ENCODE data around the gene C1QTNF6. TPM values are rescaled to one million over a fixed set of nuclear protein-coding genes. Genes with fewer than 3 reads are reported as not detected.

Gene C1QTNF6
- total RNA-seq, 1 donor from 2014 or later, result 23.2 TPM

DNA sequence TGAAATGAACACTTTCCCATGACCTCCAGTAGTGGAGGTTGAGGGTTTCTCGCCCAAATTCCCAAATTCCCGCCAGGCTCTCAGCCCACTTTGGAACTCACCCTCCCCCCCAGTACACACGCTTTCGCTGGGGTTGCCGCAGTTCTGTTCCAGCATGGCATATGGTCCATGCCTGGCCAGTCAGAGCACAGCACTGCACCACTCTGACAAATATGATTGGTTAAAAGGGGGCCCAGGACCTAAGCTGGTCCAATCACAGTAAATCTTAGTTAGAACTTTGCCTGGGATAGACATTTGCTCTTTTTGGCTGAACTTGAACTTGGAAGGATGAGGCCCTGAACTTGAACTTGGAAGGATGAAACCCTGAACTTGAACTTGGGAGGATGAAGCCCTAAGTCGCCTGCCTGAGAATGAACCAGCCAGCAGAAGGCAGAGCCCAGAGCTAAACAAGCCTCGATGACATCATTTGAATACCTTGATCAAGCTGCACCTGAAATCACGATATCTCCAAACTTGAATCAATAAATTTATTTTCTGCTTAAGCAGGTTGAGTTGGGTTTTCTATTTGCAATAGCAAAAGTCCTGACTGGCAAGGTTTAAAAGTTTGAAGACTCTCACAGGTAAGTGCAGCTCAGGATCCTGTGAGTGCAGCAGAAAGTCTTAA lies 36.8 kb upstream of the C1QTNF6 start:
- TF ChIP-seq CTCF (conservative IDR thresholded peaks at IDR 0.05), result no peak
- Mint-ChIP-seq H3K9me3 (peaks cover 5% of the 10 kb centered on the region), H3K4me1 (ENCODE audit: unreplicated experiment) (no peaks in the 10 kb centered on the region), H3K36me3 (no peaks in the 10 kb centered on the region), H3K27ac (no peak overlapping the region), H3K4me3 (no peak overlapping the region), H3K27me3 (peaks cover 21% of the 10 kb centered on the region)
- DNase-seq (ENCODE audit: extremely low spot score, unreplicated experiment), result no peak

- H3K36me3 Mint-ChIP-seq, result no peaks in the 10 kb centered on the region
- no peaks in the 10 kb centered on the region for H3K4me1 Mint-ChIP-seq (ENCODE audit: unreplicated experiment)
- H3K27ac Mint-ChIP-seq, result no peak overlapping the region
- TF ChIP-seq CTCF (conservative IDR thresholded peaks at IDR 0.05), result no peak
- DNase-seq (ENCODE audit: extremely low spot score, unreplicated experiment), result no peak
- H3K4me3 Mint-ChIP-seq, result no peak overlapping the region
- H3K9me3 Mint-ChIP-seq, result peaks cover 5% of the 10 kb centered on the region
- H3K27me3 Mint-ChIP-seq, result peaks cover 23% of the 10 kb centered on the region
These were observed 36.0 kb upstream of the C1QTNF6 start for GRCh38 chr22:37223965-37224551.

DNA sequence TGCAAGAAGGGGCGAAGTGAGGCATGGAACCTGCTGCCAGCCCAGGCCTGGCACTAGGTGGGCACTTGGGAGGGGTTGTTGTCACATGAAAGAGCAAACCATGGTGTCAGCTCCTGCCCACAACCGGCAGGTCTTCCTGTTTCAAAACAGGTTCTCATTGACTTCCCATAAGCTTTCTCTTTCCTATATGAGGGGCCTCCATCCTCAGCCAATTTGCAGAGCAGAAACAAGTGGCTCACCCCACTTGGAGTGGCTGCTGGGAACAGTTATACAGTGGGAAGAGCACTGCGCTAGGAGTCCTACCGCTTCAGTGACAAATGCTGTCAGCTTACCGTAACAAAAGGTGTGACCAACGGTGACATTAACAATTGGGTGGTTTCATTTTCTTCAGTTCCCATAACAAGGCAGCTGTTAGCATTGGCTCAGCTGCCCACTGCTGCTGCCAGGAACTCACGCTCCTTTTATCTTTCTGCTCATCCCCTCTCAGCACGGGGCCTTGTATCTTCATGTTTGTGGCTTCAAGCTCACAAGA lies 34.5 kb upstream of the C1QTNF6 start:
- no peak for DNase-seq (ENCODE audit: extremely low spot score, unreplicated experiment)
- no peak for TF ChIP-seq CTCF (conservative IDR thresholded peaks at IDR 0.05)
- peaks cover 5% of the 10 kb centered on the region for H3K9me3 Mint-ChIP-seq
- no peak overlapping the region for H3K4me3 Mint-ChIP-seq
- H3K4me1 Mint-ChIP-seq (ENCODE audit: unreplicated experiment), result no peaks in the 10 kb centered on the region
- no peak overlapping the region for H3K27ac Mint-ChIP-seq
- no peaks in the 10 kb centered on the region for H3K36me3 Mint-ChIP-seq
- H3K27me3 Mint-ChIP-seq, result peaks cover 32% of the 10 kb centered on the region

- DNase-seq (ENCODE audit: extremely low spot score, unreplicated experiment), result no peak
- Mint-ChIP-seq H3K27ac (no peak overlapping the region), H3K4me3 (no peak overlapping the region), H3K9me3 (peaks cover 5% of the 10 kb centered on the region), H3K4me1 (ENCODE audit: unreplicated experiment) (no peaks in the 10 kb centered on the region), H3K27me3 (peaks cover 32% of the 10 kb centered on the region), H3K36me3 (no peaks in the 10 kb centered on the region)
- no peak for TF ChIP-seq CTCF (conservative IDR thresholded peaks at IDR 0.05)
These were observed 33.6 kb upstream of the C1QTNF6 start for GRCh38 chr22:37221424-37222333.

DNA sequence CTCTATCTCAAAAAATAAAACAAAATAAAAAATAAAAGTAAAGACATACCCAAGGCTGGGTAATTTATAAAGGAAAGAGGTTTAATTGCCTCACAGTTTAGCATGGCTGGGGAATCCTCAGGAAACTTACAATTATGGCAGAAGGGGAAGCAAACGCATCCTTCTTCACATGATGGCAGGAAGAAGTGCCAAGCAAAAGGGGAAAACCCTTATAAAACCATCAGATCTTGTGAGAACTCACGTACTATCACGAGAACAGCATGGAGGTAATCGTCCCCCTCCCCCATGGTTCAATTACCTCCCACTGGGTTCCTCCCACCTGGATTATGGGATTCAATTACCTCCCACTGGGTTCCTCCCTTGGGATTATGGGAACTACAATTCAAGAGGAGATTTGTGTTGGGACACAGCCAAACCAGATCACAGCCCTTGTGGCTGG lies 32.5 kb upstream of the C1QTNF6 start:
- no peaks in the 10 kb centered on the region for H3K36me3 Mint-ChIP-seq
- peaks cover 5% of the 10 kb centered on the region for H3K9me3 Mint-ChIP-seq
- peaks cover 25% of the 10 kb centered on the region for H3K27me3 Mint-ChIP-seq
- no peak for TF ChIP-seq CTCF (conservative IDR thresholded peaks at IDR 0.05)
- DNase-seq (ENCODE audit: extremely low spot score, unreplicated experiment), result no peak
- no peak overlapping the region for H3K4me3 Mint-ChIP-seq
- H3K27ac Mint-ChIP-seq, result no peak overlapping the region
- no peaks in the 10 kb centered on the region for H3K4me1 Mint-ChIP-seq (ENCODE audit: unreplicated experiment)

All from type B pancreatic cell (in vitro differentiated cells).